MM.1S (cell line): Measurements from ENCODE around the gene DNAJC6.

Experiments
- DNase-seq: peaks from one replicate; pipeline ENCODE4 v3.0.0-alpha.2; 2015
- H2AFZ ChIP-seq: fragments of 300-600 bp; sonication (generic); 2 replicates; pipeline ENCODE4 v1.6.0; 2016; ENCODE audit warnings: antibody characterized with exemption, low read length
- H3F3A ChIP-seq: fragments of 300-600 bp; sonication (generic); 2 replicates; pipeline ENCODE4 v1.6.1; 2016; ENCODE audit warnings: mild to moderate bottlenecking, antibody characterized with exemption, low read length, moderate library complexity, mixed read lengths; ENCODE audit not compliant: insufficient read depth
- H3K27ac ChIP-seq: fragments of 300-600 bp; sonication (generic); 2 replicates; pipeline ENCODE4 v1.5.1; 2016; ENCODE audit warnings: mild to moderate bottlenecking, low read length
- H3K27me3 ChIP-seq: fragments of 300-600 bp; sonication (generic); replicated peaks from 2 replicates; pipeline ENCODE4 v1.6.0; 2016; ENCODE audit warnings: low read length; ENCODE audit not compliant: insufficient read depth
- H3K36me3 ChIP-seq: fragments of 300-600 bp; sonication (generic); replicated peaks from 2 replicates; pipeline ENCODE4 v1.6.1; 2016; ENCODE audit warnings: mild to moderate bottlenecking, low read length, mixed read lengths; ENCODE audit not compliant: insufficient read depth
- H3K4me1 ChIP-seq: fragments of 300-600 bp; sonication (generic); 2 replicates; pipeline ENCODE4 v1.6.1; 2016; ENCODE audit warnings: low read length, mixed read lengths
- H3K4me2 ChIP-seq: fragments of 300-600 bp; sonication (generic); 2 replicates; pipeline ENCODE4 v1.6.0; 2016; ENCODE audit warnings: low read depth, low read length
- H3K4me3 ChIP-seq: fragments of 300-600 bp; sonication (generic); 2 replicates; pipeline ENCODE4 v1.5.1; 2016; ENCODE audit warnings: low read length, mixed read lengths
- H3K79me2 ChIP-seq: fragments of 300-600 bp; sonication (generic); 2 replicates; pipeline ENCODE4 v1.6.1; 2016; ENCODE audit warnings: mixed run types, low read length, mixed read lengths
- H3K9ac ChIP-seq: fragments of 300-600 bp; sonication (generic); 2 replicates; pipeline ENCODE4 v1.6.1; 2016; ENCODE audit warnings: low read length, mixed read lengths
- H3K9me2 ChIP-seq: fragments of 300-600 bp; sonication (generic); replicated peaks from 2 replicates; pipeline ENCODE4 v1.6.1; 2016; ENCODE audit warnings: mild to moderate bottlenecking, low read length, mixed read lengths; ENCODE audit not compliant: insufficient read depth
- H3K9me3 ChIP-seq: fragments of 300-600 bp; sonication (generic); replicated peaks from 2 replicates; pipeline ENCODE4 v1.6.1; 2016; ENCODE audit warnings: mild to moderate bottlenecking, low read length, mixed read lengths; ENCODE audit not compliant: insufficient read depth
- H4K20me1 ChIP-seq: fragments of 300-600 bp; sonication (generic); 2 replicates; pipeline ENCODE4 v1.6.1; 2016; ENCODE audit warnings: mild to moderate bottlenecking, low read length, moderate library complexity, mixed read lengths; ENCODE audit not compliant: insufficient read depth
- CTCF ChIP-seq: fragments of 300-600 bp; sonication (generic); IDR thresholded peaks from 2 replicates; pipeline ENCODE4 v1.5.1; 2016; ENCODE audit warnings: antibody characterized with exemption, low read length, mixed read lengths
- EZH2 ChIP-seq: fragments of 300-600 bp; sonication (generic); optimal IDR thresholded peaks from 2 replicates; pipeline ENCODE3; 2017; ENCODE audit warnings: low read depth, mild to moderate bottlenecking, antibody characterized with exemption, low read length, mixed read lengths
- EZH2phosphoT487 ChIP-seq: fragments of 300-600 bp; sonication (generic); IDR thresholded peaks from 2 replicates; pipeline ENCODE4 v1.6.1; 2018; ENCODE audit warnings: antibody characterized with exemption, low read length

Gene DNAJC6

GRCh38 chr1:65310078-65310587 is 790 bp downstream of the DNAJC6 start:
- Histone ChIP-seq H4K20me1 (no peaks in the 10 kb centered on the region), H3K36me3 (no peaks in the 10 kb centered on the region), H3K79me2 (no peaks in the 10 kb centered on the region), H3K27ac (no peak overlapping the region), H2AFZ (no peak overlapping the region), H3F3A (no peaks in the 10 kb centered on the region), H3K4me2 (no peak overlapping the region), H3K9ac (no peak overlapping the region), H3K4me1 (no peaks in the 10 kb centered on the region), H3K9me3 (no peaks in the 10 kb centered on the region), H3K27me3 (no peaks in the 10 kb centered on the region), H3K4me3 (no peak overlapping the region), H3K9me2 (no peaks in the 10 kb centered on the region)
- DNase-seq = no peak
- TF ChIP-seq CTCF = no peak
- no peak for TF ChIP-seq EZH2phosphoT487
- no peak for TF ChIP-seq EZH2

DNA sequence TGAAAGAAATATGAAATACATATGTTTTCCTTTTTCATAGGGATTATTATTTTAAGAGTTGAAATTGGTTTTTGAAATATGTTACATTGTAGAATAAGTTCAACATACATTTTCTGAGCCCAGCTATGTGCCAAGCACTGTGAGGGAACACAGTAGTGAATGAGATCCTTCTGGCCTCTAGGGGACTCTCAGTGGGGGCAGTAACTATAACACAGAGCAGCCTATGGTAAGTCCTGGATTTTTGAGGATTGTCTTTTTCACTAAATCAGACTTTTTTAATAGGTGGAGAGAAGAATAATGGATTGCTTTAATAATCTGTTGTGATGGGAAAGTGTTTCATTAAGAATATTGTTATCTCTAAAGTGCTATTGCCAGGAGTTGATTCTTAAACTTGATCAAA is 2.4 kb downstream of the DNAJC6 start:
- H3K9me2 ChIP-seq = no peaks in the 10 kb centered on the region
- TF ChIP-seq EZH2 (no peak), EZH2phosphoT487 (no peak), CTCF (no peak)
- no peaks in the 10 kb centered on the region for H3K27me3 ChIP-seq
- H3K79me2 ChIP-seq = no peaks in the 10 kb centered on the region
- no peak overlapping the region for H3K27ac ChIP-seq
- H3K36me3 ChIP-seq = no peaks in the 10 kb centered on the region
- no peak overlapping the region for H3K9ac ChIP-seq
- DNase-seq = no peak
- no peaks in the 10 kb centered on the region for H3F3A ChIP-seq
- H2AFZ ChIP-seq = no peak overlapping the region
- H3K4me1 ChIP-seq = no peaks in the 10 kb centered on the region
- H3K9me3 ChIP-seq = no peaks in the 10 kb centered on the region
- no peaks in the 10 kb centered on the region for H4K20me1 ChIP-seq
- no peak overlapping the region for H3K4me3 ChIP-seq
- no peak overlapping the region for H3K4me2 ChIP-seq

DNA sequence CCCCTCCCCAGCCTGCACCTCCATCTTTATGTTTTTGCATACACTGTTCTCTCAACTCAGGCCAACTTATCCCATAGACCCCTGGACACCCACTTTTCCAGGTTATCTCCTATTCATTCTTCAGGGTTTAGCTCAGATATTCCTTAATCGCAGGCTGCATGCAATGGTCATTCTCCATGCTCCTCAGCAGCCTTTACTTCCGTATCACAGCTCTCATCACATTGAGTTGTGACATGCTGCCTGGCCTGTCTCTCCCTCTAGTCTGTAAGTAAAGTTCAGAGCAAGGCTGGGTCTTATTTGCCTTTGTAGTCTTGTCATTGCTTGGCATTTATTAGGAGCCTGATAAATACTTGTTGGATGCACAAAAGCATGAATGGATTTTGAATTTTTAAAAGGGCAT is 6.9 kb downstream of the DNAJC6 start:
- H3K4me1 ChIP-seq = no peaks in the 10 kb centered on the region

More for the DNA sequence above, 6.9 kb downstream of the DNAJC6 start:
- H3K27me3 ChIP-seq = no peaks in the 10 kb centered on the region
- no peaks in the 10 kb centered on the region for H3K79me2 ChIP-seq
- no peak overlapping the region for H3K4me3 ChIP-seq
- DNase-seq = no peak
- H2AFZ ChIP-seq = no peak overlapping the region
- no peak overlapping the region for H3K4me2 ChIP-seq
- no peaks in the 10 kb centered on the region for H3K36me3 ChIP-seq
- H3K27ac ChIP-seq = no peak overlapping the region
- no peak overlapping the region for H3K9ac ChIP-seq
- no peaks in the 10 kb centered on the region for H3K9me3 ChIP-seq
- H3K9me2 ChIP-seq = no peaks in the 10 kb centered on the region
- H3F3A ChIP-seq = no peaks in the 10 kb centered on the region
- TF ChIP-seq EZH2 (no peak), CTCF (no peak), EZH2phosphoT487 (no peak)
- no peaks in the 10 kb centered on the region for H4K20me1 ChIP-seq
